CD4-positive, alpha-beta T cell (primary cell): ENCODE results near the gene ALLC. TPM values are rescaled to one million over a fixed set of nuclear protein-coding genes. Genes with fewer than 3 reads are reported as not detected.

ENCODE experiments used
- ATAC-seq: fragments of 200-7000 bp; cut with Tn5 transposase; one replicate; pipeline ENCODE4 v1.10.0; 2022; ENCODE audit warnings: mild to moderate bottlenecking; ENCODE audit not compliant: poor library complexity
- CTCF ChIA-PET: fragments of 350-600 bp; sonication (Branson Sonifier 250); formaldehyde crosslinking; loops from one replicate; lab custom pipeline; 2021; ENCODE audit warnings: antibody characterized with exemption, inconsistent platforms; lab: Charles Lee
- POLR2A ChIA-PET: fragments of 350-600 bp; sonication (Branson Sonifier 250); formaldehyde crosslinking; loops from one replicate; lab custom pipeline; 2021; ENCODE audit warnings: antibody characterized with exemption, inconsistent platforms; lab: Charles Lee
- DNase-seq, 14 experiments: peaks; one replicate each; pipeline ENCODE4 v3.0.0-alpha.2; 2013 to 2020; ENCODE audit warnings: mixed read lengths in 2 of 14
- H3K27ac ChIP-seq, 2 donors: one replicate each; pipeline versions ENCODE4 v1.5.1 to v1.7.0; 2013; ENCODE audit warnings: low read length in 2 of 2, low read depth in 1 of 2, mild to moderate bottlenecking in 1 of 2
- H3K27me3 ChIP-seq, 2 experiments: 1 replicate in 1 of 2; 2 replicates in 1 of 2; pipeline versions ENCODE4 v1.6.1 to v1.7.0; 2013; ENCODE audit warnings: low read length in 2 of 2, control low read depth in 1 of 2, mild to moderate bottlenecking in 1 of 2, moderate library complexity in 1 of 2; ENCODE audit not compliant: insufficient read depth in 2 of 2, control insufficient read depth in 1 of 2
- H3K36me3 ChIP-seq: one replicate; pipeline ENCODE4 v1.6.1; 2013; ENCODE audit warnings: low read length, control low read depth; ENCODE audit not compliant: insufficient read depth
- H3K4me1 ChIP-seq: one replicate; pipeline ENCODE4 v1.6.1; 2013; ENCODE audit warnings: low read length, control low read depth; ENCODE audit not compliant: insufficient read depth
- H3K4me3 ChIP-seq: one replicate; pipeline ENCODE4 v1.5.1; 2013; ENCODE audit warnings: mild to moderate bottlenecking, low read length, moderate library complexity
- H3K9me3 ChIP-seq, 2 experiments: 1 replicate in 1 of 2; 2 replicates in 1 of 2; pipeline versions ENCODE4 v1.6.1 to v1.7.0; 2013; ENCODE audit warnings: low read length in 2 of 2, mild to moderate bottlenecking in 2 of 2, control low read depth in 1 of 2, moderate library complexity in 1 of 2; ENCODE audit not compliant: control insufficient read depth in 1 of 2, insufficient read depth in 1 of 2
- H3K27ac Mint-ChIP-seq: one replicate; pipeline ENCODE4 v1.8.0; 2020; ENCODE audit warnings: mixed read lengths
- H3K27me3 Mint-ChIP-seq: one replicate; pipeline ENCODE4 v1.8.0; 2021; ENCODE audit warnings: mixed read lengths
- H3K36me3 Mint-ChIP-seq: one replicate; pipeline ENCODE4 v1.8.0; 2021; ENCODE audit warnings: low read depth, mixed read lengths
- H3K4me1 Mint-ChIP-seq: one replicate; pipeline ENCODE4 v1.8.0; 2021; ENCODE audit warnings: low read depth, mixed read lengths
- H3K4me3 Mint-ChIP-seq: one replicate; pipeline ENCODE4 v1.8.0; 2020; ENCODE audit warnings: mild to moderate bottlenecking, mixed read lengths
- H3K9me3 Mint-ChIP-seq: one replicate; pipeline ENCODE4 v1.8.0; 2020; ENCODE audit warnings: mixed read lengths
- CTCF ChIP-seq: fragments of 200-600 bp; IDR thresholded peaks from one replicate; pipeline ENCODE4 v1.8.0; 2022; ENCODE audit warnings: antibody characterized with exemption, mild to moderate bottlenecking
- intact Hi-C, 2 experiments: fragments of 100-400 bp; cut with DNase I in 1 of 2; cut with micrococcal nuclease in 1 of 2; formaldehyde crosslinking; loops; one replicate each; pipeline versions ENCODE4 v1.15.1 to v1.9.0; 2023 to 2025; cut with DNase I, micrococcal nuclease
- total RNA-seq, 174 experiments: library from RNA in 2 of 174; stranded (reverse) in 2 of 174; gene quantifications; one replicate each; pipeline ENCODE4 v1.2.3 and lab custom pipeline; 2021 to 2026

The ALLC gene
- total RNA-seq, 2 experiments from 2014 or later = not detected

GRCh38 chr2:3718679-3719078 lies 60.7 kb downstream of the ALLC start:
- H3K27me3 Mint-ChIP-seq = peaks cover 8% of the 10 kb centered on the region
- Histone ChIP-seq H3K27me3 (peaks cover 0 to 4% of the 10 kb centered on the region in 2 experiments), H3K4me1 (no peaks in the 10 kb centered on the region), H3K36me3 (no peaks in the 10 kb centered on the region), H3K27ac (no peak overlapping the region), H3K4me3 (no peak overlapping the region), H3K9me3 (peaks cover 4 to 13% of the 10 kb centered on the region in 2 experiments)
- ATAC-seq (no peak), DNase-seq (no peak)
- TF ChIP-seq CTCF = no peak
- H3K9me3 Mint-ChIP-seq = peaks cover 10% of the 10 kb centered on the region
- no peak overlapping the region for H3K4me3 Mint-ChIP-seq
- H3K4me1 Mint-ChIP-seq = no peaks in the 10 kb centered on the region
- ChIA-PET POLR2A (no interaction called here), CTCF (no interaction called here)
- no peak overlapping the region for H3K27ac Mint-ChIP-seq
- H3K36me3 Mint-ChIP-seq = no peaks in the 10 kb centered on the region
- intact Hi-C loops = no loop called here

DNA sequence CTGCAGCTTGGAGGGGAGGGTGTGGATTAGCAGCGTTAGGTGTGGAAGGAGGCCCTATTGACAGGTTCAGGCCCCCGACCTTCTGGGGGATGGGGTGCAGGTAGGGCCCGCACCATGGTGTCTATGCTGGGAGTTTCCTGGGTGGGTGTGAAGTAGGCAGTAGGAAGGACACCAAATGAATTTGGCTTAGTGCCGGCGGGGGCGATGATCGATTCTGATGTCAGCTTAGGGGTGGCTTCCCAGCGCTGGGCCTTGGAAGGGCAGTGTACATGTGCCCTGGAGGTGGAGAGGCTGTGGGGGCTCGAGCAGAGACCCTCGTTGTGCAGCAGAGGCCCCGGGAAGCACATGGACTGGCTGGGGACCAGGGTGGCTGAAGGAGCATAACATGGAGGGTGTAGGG lies 67.0 kb downstream of the ALLC start:
- CTCF ChIA-PET = no interaction called here
- Mint-ChIP-seq H3K36me3 (no peaks in the 10 kb centered on the region), H3K4me1 (no peaks in the 10 kb centered on the region), H3K27ac (no peak overlapping the region), H3K27me3 (peaks cover 25% of the 10 kb centered on the region), H3K4me3 (no peak overlapping the region), H3K9me3 (peaks cover 10% of the 10 kb centered on the region)
- Histone ChIP-seq H3K9me3 (peaks cover 4 to 12% of the 10 kb centered on the region in 2 experiments), H3K36me3 (no peaks in the 10 kb centered on the region), H3K27me3 (no peaks in the 10 kb centered on the region), H3K4me3 (no peak overlapping the region), H3K27ac (no peak overlapping the region), H3K4me1 (no peaks in the 10 kb centered on the region)
- ATAC-seq = no peak
- no peak for TF ChIP-seq CTCF
- POLR2A ChIA-PET = no interaction called here
- intact Hi-C loops = no loop called here
- no peak for DNase-seq

- DNase-seq (no peak), ATAC-seq (no peak)
- Mint-ChIP-seq H3K9me3 (peaks cover 7% of the 10 kb centered on the region), H3K27ac (no peak overlapping the region), H3K27me3 (peaks cover 25% of the 10 kb centered on the region), H3K4me3 (no peak overlapping the region), H3K36me3 (no peaks in the 10 kb centered on the region), H3K4me1 (no peaks in the 10 kb centered on the region)
- CTCF ChIA-PET = no interaction called here
- POLR2A ChIA-PET = no interaction called here
- H3K9me3 ChIP-seq = peaks cover 4 to 12% of the 10 kb centered on the region in 2 experiments
- H3K4me1 ChIP-seq = no peaks in the 10 kb centered on the region
- no peaks in the 10 kb centered on the region for H3K36me3 ChIP-seq
- no peak for TF ChIP-seq CTCF
- H3K27ac ChIP-seq = no peak overlapping the region
- no peaks in the 10 kb centered on the region for H3K27me3 ChIP-seq
- H3K4me3 ChIP-seq = no peak overlapping the region
- intact Hi-C loops = no loop called here
These were observed 67.7 kb downstream of the ALLC start for GRCh38 chr2:3725458-3726250.
